ENCODE data around the gene CA7.

Gene CA7

GRCh38 chr16:66871840-66872239, 27.6 kb downstream of the CA7 start:
- no peak for DNase-seq (ENCODE audit: extremely low spot score, insufficient read length, low read depth)
- FAIRE-seq = no peak

GRCh38 chr16:66872559-66872942, 28.3 kb downstream of the CA7 start:
- no peak for DNase-seq (ENCODE audit: extremely low spot score, insufficient read length, low read depth)
- no peak for FAIRE-seq

DNA sequence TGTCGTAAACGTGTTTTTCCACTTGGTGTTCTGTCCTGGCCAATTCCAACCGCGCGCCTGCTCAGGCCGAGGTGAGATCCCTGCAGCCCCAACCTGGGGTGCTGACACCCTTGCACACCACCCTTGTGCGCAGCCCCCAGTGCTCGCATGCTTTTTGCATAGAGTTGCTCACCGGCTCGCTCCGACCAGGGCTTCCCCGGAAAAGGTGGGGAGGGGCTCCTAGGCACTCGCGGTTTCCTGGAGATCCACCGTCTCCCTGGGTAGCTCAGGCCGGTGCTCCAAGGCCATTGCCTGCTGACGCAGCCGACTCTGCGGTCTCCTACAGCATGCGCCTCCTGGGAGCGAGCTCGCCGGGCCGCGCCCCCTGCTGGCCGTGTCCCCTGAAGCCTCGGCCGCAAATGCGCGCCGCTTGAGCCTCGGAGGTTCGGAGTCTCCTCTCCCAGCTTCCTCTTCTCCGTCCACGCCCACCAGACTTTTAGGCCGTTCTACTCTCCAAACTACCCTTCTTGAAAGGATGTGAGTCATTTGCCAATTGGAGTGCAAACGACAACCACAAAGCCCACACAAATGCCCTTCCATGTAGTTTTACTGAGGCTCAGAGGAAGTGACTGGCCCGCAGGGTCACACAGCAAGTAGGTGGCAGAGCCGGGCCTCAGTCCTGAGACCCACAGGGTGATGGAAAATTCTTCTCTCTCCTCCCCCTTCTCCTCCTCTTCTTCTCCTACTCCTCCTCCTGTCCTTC, 28.9 kb downstream of the CA7 start:
- peak; percentile 98 for FAIRE-seq
- DNase-seq (ENCODE audit: extremely low spot score, insufficient read length, low read depth) = peak; percentile 76

- no peak for FAIRE-seq
- DNase-seq (ENCODE audit: extremely low spot score, insufficient read length, low read depth) = no peak
These were observed 29.5 kb downstream of the CA7 start for GRCh38 chr16:66873685-66874055.

GRCh38 chr16:66874079-66874775, 30.0 kb downstream of the CA7 start:
- DNase-seq (ENCODE audit: extremely low spot score, insufficient read length, low read depth) (no peak), FAIRE-seq (peak; percentile 41)

DNA sequence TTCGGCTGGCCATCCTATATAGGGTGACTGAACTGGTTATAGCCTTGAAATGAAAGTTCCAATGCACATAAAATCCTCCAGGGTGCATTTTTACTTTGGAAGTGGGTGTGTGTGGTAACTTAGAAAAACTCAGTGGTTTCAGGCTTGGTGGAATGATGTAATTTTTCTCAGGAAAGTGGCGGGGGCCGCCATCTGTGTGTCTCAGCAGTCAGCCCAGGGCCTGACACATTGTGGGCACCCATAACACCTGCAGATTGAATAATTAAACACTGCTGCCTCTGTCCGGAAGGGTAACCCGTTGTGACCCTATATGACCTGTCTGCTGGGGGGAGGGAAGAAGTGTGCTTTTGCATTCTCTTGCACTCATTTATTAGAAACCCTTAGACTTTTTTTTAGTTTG, 33.9 kb downstream of the CA7 start:
- no peak for DNase-seq (ENCODE audit: extremely low spot score, insufficient read length, low read depth)
- FAIRE-seq = peak; percentile 31

DNA sequence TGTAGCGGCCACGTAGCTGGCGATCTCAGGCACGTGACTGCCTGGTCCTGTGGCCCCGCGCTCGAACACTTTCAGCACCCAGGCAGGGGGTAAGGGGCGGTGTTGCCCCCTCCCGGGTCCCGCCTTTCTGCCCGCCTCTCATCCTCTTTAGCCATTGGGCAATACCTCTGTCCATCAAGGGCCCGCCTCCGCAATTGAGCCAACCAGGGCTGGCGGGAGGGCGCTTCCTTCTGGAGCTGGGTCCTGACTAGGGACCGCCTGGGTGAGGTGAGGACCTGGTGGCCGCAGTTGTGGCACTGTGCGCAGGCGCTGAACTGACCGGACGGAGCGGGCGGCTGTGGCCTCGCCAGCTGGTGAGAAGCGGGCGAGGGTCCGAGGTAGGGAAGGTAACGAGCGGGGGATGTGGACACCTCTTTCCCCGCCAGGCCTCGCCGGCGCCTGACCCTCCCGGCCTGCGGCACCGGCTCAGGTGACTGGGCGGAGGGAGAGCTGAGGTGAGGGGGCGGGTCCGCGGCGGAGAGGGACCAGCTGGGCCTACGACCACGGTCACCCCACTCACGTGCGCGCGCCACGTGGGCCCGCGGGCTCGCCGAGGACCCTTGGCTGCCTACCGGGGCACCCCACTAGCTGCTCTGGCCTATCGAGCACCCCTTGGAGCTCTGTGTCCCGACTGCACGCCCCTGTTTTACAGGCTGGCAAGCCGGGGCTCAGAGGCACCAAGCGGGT, 36.2 kb downstream of the CA7 start, which contains the start of gene PDP2:
Gene PDP2 (plus strand): TSS at position 228 of the 726 bp plus-strand sequence. CDS start 3,770 bp downstream, outside the sequence.
- FAIRE-seq = peak; percentile 92

DNA sequence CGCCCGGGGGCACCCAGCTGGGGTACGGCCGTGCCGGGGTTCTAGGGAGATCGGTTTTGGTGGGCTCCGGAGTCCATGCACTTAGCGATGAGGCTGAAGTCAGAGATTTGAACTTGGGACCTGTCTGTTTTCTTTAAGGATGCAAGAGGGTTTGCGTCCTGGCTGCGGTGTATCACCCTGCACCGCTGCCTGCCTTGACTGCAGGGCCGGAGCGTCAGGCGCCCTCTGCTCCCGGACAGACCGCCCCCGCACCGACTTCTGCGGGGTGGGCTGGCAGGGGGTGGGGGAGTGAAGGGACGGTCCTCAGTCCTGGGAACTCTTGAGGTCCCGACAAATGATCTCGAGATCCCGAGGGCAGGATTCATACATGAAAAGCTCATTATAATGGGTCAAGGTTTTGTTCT, 36.8 kb downstream of the CA7 start:
- FAIRE-seq = no peak
- no peak for DNase-seq (ENCODE audit: extremely low spot score, insufficient read length, low read depth)

More for the DNA sequence above, 36.2 kb downstream of the CA7 start, which contains the start of gene PDP2:
- peak; percentile 78 for DNase-seq (ENCODE audit: extremely low spot score, insufficient read length, low read depth)

DNA sequence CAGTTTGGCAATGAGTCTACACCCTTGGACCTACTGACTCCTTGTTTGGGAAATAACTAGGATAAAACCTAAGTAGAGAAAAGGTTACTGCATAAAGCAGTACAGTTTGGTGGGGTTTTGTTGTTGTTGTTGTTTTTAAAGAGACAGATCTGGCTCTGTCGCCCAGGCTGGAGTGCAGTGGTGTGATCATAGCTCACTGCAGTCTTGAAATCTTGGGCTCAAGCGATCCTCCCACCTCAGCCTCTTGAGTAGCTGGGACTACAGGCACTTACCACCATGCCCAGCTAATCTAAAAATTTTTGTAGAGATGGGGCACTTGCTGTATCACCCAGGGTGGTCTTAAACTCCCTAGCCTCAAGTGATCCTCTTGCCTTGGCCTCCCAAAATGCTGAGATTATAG, 37.3 kb downstream of the CA7 start:
- DNase-seq (ENCODE audit: extremely low spot score, insufficient read length, low read depth) = no peak
- no peak for FAIRE-seq

- DNase-seq (ENCODE audit: extremely low spot score, insufficient read length, low read depth) = no peak
- FAIRE-seq = no peak
These were observed 37.8 kb downstream of the CA7 start for GRCh38 chr16:66881964-66882508.

- no peak for DNase-seq (ENCODE audit: extremely low spot score, insufficient read length, low read depth)
- FAIRE-seq = no peak
These were observed 38.5 kb downstream of the CA7 start for GRCh38 chr16:66882702-66883101.

DNA sequence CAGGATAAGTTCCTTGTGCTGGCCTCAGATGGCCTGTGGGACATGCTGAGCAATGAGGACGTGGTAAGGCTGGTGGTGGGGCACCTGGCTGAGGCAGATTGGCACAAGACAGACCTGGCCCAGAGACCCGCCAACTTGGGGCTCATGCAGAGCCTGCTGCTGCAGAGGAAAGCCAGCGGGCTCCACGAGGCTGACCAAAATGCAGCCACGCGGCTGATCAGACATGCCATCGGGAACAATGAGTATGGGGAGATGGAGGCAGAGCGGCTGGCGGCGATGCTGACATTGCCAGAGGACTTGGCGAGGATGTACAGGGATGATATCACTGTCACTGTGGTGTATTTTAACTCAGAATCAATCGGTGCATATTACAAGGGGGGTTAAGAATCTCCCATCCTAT, 41.3 kb downstream of the CA7 start:
- DNase-seq (ENCODE audit: extremely low spot score, insufficient read length, low read depth) (no peak), FAIRE-seq (no peak)

GRCh38 chr16:66886321-66886720, 42.1 kb downstream of the CA7 start:
- DNase-seq (ENCODE audit: extremely low spot score, insufficient read length, low read depth) = no peak
- no peak for FAIRE-seq

DNA sequence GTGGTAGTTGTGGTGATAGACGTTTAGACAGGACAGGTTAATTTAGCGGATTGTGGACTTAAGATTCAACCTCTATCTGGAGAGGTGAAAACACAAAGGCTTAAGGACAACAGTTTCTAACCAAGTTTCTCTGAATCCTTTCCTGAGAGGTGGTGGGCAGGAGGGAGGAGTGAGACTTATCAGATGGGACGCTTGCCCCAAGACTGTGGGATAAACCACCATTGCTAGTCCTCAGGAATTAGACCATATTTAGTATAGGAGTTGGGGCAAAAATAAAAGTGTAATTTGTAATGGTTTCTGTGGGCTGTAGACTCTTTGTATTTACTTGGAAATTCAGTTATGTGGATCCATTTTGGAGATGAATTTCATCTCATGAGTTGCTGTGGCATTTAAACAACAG, 42.7 kb downstream of the CA7 start:
- FAIRE-seq = no peak

DNA sequence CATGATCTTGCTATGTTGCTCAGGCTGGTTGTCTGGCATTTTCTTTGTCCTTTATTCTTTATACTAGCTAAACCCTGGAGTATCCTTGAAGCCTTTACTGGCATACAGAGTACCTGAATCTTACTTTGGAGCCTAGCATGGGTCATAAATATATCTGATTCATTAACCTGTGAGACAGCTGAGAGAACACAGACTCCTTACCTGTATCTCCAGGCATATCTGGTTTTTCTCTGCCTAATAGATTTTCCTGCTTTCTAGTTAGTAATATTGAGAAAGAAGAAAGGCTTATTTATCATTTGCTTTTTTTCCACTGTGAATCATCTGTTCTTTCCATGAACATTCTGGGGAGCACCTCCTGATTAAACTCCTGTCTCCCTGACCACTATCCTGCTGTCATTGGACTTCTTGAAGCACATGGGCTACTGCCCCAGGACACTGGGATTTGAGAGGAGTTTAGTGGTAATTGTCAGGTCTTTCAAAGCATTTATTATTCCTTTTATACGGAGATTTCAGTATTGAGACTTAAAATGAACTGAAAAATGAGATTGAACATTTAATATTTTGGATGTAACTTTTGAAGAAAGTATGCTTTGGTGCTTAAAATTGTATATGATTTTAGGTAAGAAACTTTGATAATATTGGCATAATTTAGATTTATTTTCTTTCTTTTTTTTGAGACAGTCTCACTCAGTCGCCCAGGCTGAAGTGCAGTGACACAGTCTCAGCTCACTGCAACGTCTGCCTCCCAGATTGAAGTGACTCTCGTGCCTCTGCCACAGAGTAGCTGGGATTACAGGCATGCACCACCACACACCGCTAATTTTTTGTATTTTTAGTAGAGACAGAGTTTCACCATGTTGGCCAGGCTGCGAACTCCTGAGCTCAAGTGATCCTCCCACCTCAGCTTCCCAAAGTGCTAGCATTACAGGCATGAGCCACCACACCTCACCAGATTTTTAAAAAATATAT, 44.7 kb downstream of the CA7 start:
- DNase-seq (ENCODE audit: extremely low spot score, insufficient read length, low read depth) (no peak), FAIRE-seq (no peak)

More for the DNA sequence above, 42.7 kb downstream of the CA7 start:
- no peak for DNase-seq (ENCODE audit: extremely low spot score, insufficient read length, low read depth)

GRCh38 chr16:66889622-66890021, 45.4 kb downstream of the CA7 start:
- DNase-seq (ENCODE audit: extremely low spot score, insufficient read length, low read depth) = no peak
- FAIRE-seq = no peak

GRCh38 chr16:66890799-66891198, 46.6 kb downstream of the CA7 start:
- no peak for FAIRE-seq

DNA sequence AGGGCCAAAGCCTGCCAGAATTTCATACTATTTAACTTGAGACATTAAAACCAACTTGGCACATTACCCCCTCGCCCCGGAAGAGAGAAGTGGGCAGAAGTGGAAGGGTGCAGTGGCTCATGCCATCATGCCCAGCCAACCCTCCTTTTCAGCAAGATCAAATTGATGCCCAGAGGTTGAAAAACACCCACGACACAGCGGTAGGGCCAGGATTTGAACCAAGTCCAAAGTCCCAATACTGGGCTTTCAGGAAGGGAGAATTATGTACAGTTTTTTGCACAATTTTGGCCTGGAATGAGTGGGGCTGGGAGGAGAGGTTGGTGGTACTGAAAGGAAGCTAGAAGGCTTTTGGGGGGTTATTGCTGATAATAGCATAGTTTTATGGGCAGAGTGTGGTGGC, 47.1 kb downstream of the CA7 start:
- DNase-seq (ENCODE audit: extremely low spot score, insufficient read length, low read depth) (no peak), FAIRE-seq (no peak)

More at GRCh38 chr16:66890799-66891198, 46.6 kb downstream of the CA7 start:
- DNase-seq (ENCODE audit: extremely low spot score, insufficient read length, low read depth) = no peak

DNA sequence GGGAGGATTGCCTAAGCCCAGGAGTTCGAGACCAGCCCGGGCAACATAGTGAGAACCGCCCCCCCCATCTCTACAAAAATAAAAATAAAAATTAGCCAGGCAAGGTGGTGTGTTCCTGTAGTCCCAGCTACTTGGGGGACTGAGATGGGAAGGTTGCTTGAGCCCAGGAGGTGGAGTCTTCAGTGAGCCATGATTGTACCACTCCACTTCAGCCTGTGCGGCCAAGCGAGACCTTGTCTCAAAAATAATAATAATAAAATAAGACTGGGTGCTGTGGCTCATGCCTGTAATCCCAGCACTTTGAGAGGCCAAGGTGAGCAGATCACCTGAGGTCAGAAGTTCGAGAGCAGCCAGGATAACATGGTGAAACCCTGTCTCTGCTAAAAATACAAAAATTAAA, 47.6 kb downstream of the CA7 start:
- no peak for FAIRE-seq
- no peak for DNase-seq (ENCODE audit: extremely low spot score, insufficient read length, low read depth)
